Lung microvascular endothelial cell (primary cell): ENCODE measurements around the gene GAB3. TPM values are rescaled to one million over a fixed set of nuclear protein-coding genes. Genes with fewer than 3 reads are reported as not detected.
"Not testable (repeated sequence)": the region's sequence is repeated elsewhere in the genome, so short reads cannot be mapped to it uniquely, and the experiment has no call there.

Experiments used
- DNase-seq, 2 donors: peaks; one replicate each; pipeline versions ENCODE4 v3.0.0 to v3.0.0-alpha.2; 2010; ENCODE audit warnings: low read depth in 2 of 2
- total RNA-seq: library from RNA; depleted of rRNA; stranded (reverse); fragments of >200 nt; gene quantifications from 2 replicates; pipeline ENCODE4 v1.2.1, GENCODE V29; 2014

Gene GAB3
- total RNA-seq, 1 donor from 2014 or later, result 7.9 TPM

DNA sequence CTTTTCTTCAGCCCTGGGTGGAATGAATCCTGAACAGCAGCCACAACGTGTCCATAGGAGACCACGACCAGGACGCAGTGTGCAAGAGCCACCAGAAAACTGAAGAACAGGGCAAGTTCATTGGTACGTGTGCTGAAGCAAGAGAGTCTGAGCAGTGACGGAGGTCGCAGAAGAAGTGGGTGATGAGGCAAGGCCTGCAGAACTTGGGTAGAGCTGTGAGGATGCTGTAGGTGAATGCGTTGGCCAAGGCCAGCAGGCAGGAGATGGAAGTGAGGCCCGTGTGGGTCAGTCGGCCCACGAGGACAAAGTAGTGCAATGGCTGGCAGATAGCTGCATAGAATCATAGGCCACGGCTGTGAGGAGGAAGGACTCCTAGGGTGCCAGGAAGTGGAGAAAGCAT lies 91.9 kb downstream of the GAB3 start:
- no peak for DNase-seq

DNA sequence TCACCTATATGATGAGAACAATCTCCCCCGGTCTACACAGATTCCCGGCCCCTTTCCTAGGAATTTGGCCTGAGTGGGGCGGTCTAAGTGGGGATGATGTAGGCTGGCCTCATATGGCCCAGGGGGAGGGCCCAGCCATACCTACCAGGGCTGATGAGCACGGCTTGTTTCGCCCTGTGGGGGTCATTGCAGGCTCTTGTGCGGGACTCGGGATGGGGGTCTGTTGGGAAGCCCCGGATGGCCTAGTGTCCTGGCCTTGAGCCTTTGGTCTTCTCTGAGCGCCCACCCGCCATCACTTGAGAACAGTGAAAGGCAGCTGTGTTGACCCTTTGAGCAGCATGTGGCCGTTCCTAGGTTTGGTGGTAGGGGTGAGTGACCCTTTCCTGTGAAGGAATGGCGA lies 92.7 kb downstream of the GAB3 start:
- no peak for DNase-seq

DNA sequence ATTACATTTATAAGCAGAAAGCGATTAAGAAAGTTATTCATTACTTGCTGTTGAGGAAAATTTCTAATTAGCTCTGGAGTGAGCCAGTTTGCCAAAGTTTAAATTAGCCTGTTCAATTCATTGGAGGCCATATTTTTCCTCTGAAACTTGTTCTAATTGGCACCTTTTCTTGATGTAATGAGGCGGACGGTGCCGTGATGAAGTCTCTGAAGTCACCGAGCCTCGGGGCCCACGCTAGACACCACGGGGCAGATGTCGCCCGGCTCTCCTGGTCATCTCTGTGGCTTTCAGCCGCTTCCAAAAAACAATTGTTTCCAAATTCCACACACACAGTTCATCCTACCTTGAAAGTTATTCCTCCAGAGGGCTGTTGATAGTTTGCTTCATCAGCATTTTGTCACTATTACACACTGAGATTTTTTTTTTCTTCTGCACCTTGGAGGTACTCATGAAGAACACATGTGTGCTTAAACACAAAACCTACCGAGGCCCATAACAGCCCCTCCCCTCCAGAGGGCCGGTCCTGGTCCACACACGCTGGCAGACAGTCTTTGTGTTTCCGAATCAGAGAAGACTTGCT lies 93.6 kb downstream of the GAB3 start:
- DNase-seq, result no peak

DNA sequence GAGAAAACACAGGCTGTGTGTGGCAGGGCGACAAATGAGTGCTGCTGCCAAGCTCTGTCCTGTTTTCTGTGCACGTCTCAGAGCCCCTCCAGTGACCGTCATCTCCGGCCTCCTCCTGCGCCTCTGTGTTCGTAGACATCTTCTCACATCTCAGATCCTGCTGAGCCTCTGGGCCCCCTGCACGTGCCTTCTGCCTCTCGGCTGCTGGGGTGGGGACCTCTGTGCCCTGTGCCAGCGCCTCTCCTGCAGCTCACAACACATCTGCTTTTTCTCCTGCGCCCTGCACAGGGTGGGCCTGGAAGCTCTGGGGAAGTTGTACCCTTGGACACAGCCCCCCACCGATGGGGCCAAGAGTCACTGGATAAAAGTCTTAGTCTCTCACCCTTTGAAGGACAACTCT lies 95.1 kb downstream of the GAB3 start:
- DNase-seq, result no peak

DNA sequence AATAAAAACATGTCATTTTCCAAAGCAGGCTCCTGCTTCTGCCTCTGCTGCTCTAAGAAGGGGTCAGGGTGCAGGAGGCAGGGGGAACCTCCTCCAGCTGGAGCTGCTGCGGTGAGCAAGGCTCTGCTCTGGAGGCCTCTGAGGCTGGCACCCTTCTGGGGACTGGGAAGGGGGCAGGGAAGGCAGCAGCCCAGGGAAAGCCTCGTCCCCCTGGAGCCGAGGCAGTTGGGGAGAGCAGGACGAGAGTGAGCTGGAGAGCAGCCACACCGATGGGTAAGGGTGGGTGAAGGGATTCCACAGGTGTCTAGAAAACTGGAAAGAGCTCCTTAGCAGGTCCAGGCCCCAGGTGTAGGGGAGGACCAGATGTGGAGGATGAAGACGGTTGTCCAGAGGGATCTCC lies 95.5 kb downstream of the GAB3 start:
- no peak for DNase-seq

DNA sequence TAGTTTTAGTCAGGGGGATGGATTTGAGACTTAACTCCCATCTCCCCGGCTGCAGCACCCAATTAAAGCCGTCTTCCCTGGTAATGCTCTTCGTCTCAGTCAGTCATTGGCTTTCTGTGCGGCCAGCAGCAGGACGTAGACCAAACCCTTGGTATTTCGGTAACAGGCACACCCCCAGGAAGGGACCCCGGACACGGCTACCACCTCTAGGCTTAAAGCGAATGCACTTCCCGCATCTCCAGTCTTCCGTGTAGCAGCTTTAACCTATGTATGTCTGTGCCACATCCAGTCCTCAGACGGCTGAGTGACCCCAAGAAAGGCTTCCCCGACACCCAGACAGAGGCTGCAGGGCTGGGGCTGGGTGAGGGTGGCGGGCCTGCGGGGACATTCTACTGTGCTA lies 96.0 kb downstream of the GAB3 start:
- no peak for DNase-seq

- no peak for DNase-seq
These were observed 96.5 kb downstream of the GAB3 start for GRCh38 chrX:154654372-154654771.

DNA sequence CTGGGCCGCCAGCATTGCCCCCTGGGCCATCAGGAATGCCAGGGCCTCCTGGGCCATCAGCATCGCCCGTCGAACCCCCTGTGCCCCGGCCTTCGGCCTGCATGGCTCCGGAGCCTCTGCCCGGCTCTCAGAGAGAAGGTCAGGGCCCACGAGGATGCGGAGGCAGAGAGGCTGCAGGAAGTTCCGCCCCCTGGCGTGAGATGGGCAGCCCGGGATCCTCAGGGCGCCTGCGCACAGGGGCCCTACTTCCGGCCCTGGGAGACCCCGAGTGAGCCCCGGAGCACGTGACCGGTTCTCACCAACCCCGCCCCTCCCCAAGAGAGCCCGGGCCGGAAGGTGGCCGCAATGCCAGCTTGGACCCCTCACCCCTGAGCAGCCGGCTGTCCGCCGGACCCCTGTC lies 97.5 kb downstream of the GAB3 start, which contains the start of gene CTAG2:
CTAG2 (minus strand) TSS at position 167 of the 400 bp plus-strand sequence; CDS start at position 103, 64 bp downstream.
- not testable (repeated sequence) for DNase-seq

GRCh38 chrX:154653048-154653401 lies 97.9 kb downstream of the GAB3 start:
- no peak for DNase-seq

GRCh38 chrX:154652311-154653047 lies 98.4 kb downstream of the GAB3 start:
- DNase-seq, result no peak

- DNase-seq, result no peak
These were observed 100.7 kb downstream of the GAB3 start for GRCh38 chrX:154650221-154650510.

- DNase-seq, result no peak
These were observed 101.2 kb downstream of the GAB3 start for GRCh38 chrX:154649503-154650220.

- no peak for DNase-seq
These were observed 101.9 kb downstream of the GAB3 start for GRCh38 chrX:154648931-154649330.

DNA sequence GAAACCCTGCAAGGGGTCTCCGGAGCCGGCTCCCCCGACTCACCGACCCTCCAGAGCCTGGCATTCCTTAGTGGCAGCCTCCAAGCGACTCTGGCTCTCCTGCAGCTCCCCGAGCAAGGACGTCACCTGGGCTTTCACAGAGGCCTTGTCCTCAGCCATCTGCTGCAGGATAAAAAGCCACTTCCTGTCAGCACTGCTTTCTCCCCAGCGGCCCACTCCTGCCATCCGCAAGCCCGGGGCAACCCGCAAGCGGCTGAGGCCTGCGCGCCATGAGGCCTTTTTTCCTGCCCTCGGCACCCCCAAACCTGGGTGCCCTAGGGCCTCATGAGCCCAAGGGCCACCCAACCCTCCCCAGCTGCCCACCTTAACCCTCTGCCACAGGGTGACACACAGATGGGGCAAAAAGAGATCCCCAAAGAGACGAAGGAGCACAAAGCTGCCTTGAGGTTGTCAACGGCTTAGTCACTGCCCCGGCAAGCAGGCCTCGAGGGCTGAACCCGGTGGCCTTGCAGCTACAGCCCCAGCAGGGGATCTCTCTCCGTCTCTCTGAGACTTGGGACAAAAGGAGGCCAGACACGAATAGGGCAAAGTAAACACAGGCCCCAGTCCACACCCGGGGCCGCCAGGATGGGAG lies 105.0 kb downstream of the GAB3 start:
- DNase-seq, result not testable (repeated sequence)

DNA sequence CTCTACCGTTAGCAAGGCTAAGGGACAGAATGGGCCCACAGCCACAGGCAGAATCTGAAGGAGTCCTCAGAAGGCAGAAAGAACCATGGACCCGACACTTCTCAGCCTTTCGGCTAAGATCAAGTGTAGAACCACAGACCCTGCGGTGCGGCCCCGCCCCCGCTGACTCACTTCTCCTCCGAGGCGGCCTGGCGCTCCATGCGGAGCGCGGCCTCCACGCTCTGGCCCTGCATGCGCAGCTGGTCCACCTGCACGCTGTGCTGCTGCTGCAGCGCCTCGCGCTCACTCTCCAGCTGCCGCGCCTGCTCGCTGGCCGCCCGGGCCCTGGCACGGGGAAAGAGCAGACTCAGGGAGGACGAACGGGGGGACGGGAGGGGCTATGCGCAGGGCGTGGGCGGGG lies 107.2 kb downstream of the GAB3 start:
- DNase-seq, result not testable (repeated sequence)

DNA sequence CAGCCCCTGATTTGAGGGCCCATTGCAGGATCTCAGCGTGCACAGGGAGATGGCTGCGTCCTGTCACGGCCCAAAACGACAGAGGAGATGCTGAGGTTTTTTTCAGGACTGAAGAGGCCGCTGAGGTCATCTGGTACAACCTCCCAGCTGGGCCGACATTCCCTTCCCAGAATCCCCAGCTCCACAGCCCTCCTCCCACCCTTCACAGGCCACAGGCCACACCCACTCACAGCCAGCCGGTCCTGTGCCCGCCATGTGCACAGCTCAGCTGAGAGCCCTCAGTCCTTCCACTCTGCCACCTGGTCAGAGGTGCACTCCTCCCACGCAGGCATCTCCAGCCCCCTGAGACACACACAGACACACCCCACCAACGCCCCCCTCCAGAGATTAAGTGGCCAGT lies 109.1 kb downstream of the GAB3 start:
- not testable (repeated sequence) for DNase-seq

- not testable (repeated sequence) for DNase-seq
These were observed 117.2 kb downstream of the GAB3 start for GRCh38 chrX:154633661-154634060.

DNA sequence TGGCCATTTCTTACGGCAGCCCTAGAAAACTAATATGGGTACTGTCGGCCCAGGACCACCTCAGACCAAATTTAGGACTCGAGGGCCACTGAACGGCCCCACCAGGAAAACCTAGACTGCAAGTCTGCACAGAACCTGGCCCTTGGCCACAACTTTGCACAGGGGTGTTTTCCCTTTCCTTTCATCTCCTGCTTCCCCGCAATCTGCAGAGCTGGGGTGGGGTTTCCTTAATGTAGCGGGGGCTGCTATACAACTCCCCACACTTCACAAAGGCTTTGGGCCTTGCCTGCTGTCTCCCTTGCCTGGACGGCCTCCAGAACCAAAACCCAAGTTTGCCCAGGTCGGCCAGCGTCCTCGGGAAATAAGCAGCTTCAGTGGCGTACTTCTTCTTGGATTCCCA lies 119.9 kb downstream of the GAB3 start:
- not testable (repeated sequence) for DNase-seq

DNA sequence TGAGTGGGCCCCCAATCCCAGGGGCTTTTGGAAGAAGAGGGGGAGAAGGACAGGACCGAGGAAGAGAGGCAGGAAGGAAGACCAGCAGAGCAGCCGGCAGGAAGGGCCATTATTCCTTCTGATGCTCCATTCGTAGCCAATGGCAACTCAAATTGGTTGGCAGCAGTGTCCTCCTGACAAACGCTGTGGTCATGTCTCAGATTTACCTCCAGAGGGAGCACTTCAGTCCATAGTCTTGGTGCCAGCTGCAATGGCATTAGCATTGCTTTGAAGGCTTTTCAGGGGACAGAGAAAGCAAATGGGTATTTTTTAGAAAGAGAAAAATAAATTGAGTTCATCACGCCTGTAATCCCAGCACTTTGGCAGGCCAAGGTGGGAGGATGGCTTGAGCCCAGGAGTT lies 121.9 kb downstream of the GAB3 start:
- DNase-seq, result not testable (repeated sequence)
